Smooth muscle cell (in vitro differentiated cells): ENCODE results near the gene SIVA1. TPM values are rescaled to one million over a fixed set of nuclear protein-coding genes. Genes with fewer than 3 reads are reported as not detected.

ENCODE experiments used
- DNase-seq: peaks from one replicate; lab custom pipeline; 2025; ENCODE audit not compliant: unreplicated experiment; lab: John Stamatoyannopoulos, UW
- H2AFZ ChIP-seq: fragments of 200-600 bp; sonication (generic); 2 replicates; pipeline ENCODE4 v1.6.0; 2016; ENCODE audit warnings: antibody characterized with exemption, low read depth, mild to moderate bottlenecking
- H3F3A ChIP-seq: fragments of 200-600 bp; sonication (generic); 2 replicates; pipeline ENCODE4 v1.6.0; 2017; ENCODE audit warnings: antibody characterized with exemption, low read depth
- H3K27ac ChIP-seq: fragments of 200-600 bp; sonication (generic); 2 replicates; pipeline ENCODE4 v1.5.1; 2016; ENCODE audit warnings: low read depth, mild to moderate bottlenecking
- H3K27me3 ChIP-seq: fragments of 200-600 bp; sonication (generic); 2 replicates; pipeline ENCODE4 v1.6.1; 2016; ENCODE audit warnings: low read depth, mild to moderate bottlenecking
- H3K36me3 ChIP-seq: fragments of 200-600 bp; sonication (generic); 2 replicates; pipeline ENCODE4 v1.5.1; 2016; ENCODE audit warnings: low read depth
- H3K4me1 ChIP-seq: fragments of 200-600 bp; sonication (generic); 2 replicates; pipeline ENCODE4 v1.5.1; 2016; ENCODE audit warnings: low read depth
- H3K4me2 ChIP-seq: fragments of 200-600 bp; sonication (generic); 2 replicates; pipeline ENCODE4 v1.6.0; 2016; ENCODE audit warnings: mild to moderate bottlenecking
- H3K4me3 ChIP-seq: fragments of 200-600 bp; sonication (generic); 2 replicates; pipeline ENCODE4 v1.5.1; 2016; ENCODE audit warnings: mild to moderate bottlenecking
- H3K79me2 ChIP-seq: fragments of 200-600 bp; sonication (generic); 2 replicates; pipeline ENCODE4 v1.6.0; 2016; ENCODE audit warnings: low read depth, mild to moderate bottlenecking
- H3K9ac ChIP-seq: fragments of 200-600 bp; sonication (generic); 2 replicates; pipeline ENCODE4 v1.6.0; 2016; ENCODE audit warnings: low read depth
- H3K9me3 ChIP-seq: fragments of 200-600 bp; sonication (generic); replicated peaks from 2 replicates; pipeline ENCODE4 v1.5.1; 2016; ENCODE audit warnings: low read depth
- H4K20me1 ChIP-seq: fragments of 200-600 bp; sonication (generic); 2 replicates; pipeline ENCODE4 v1.6.0; 2016; ENCODE audit warnings: low read depth
- CTCF ChIP-seq: fragments of 200-600 bp; sonication (generic); IDR thresholded peaks from 2 replicates; pipeline ENCODE4 v1.5.1; 2017; ENCODE audit warnings: borderline replicate concordance, mild to moderate bottlenecking, antibody characterized with exemption; ENCODE audit not compliant: insufficient read depth, poor library complexity, severe bottlenecking
- WGBS: methylation state at CpG from one replicate; pipeline ENCODE4 v1.1.7; 2016; ENCODE audit warnings: low lambda C conversion rate; 5-methylcytosine and 5-hydroxymethylcytosine counted together
- polyA plus RNA-seq: library from polyadenylated mRNA; unstranded; fragments of >200 nt; fragmentation: Nextera tagmentation; extraction: Ambion mirVana; gene quantifications from 2 replicates; pipeline ENCODE4 v1.2.1, GENCODE V29; 2016
- total RNA-seq: library from RNA; depleted of rRNA; stranded (reverse); fragments of >200 nt; gene quantifications from 2 replicates; pipeline ENCODE4 v1.2.3, GENCODE V29; 2014

The SIVA1 gene
- total and polyA plus RNA-seq, 2 experiments from 2014 or later = 78.5 to 118 TPM

DNA sequence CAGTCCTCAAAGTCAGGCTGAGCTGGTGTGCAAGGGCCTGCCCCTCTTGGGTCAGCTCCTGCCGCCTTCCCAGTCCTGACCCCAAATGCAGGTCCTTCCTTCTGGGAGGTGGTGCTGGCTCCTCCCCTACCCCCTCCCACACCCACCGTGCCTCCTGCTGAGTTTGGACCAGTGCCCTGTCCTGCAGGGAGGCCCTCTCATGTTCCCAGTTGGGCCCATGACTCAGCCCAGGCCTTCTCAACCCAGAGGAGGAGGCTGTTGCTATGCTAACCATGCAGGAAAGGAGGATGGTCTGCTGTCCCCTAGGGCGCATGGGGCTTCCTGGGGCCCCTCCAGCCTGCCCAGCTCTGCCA, 52.4 kb downstream of the SIVA1 start:
- no peak for TF ChIP-seq CTCF
- Histone ChIP-seq H4K20me1 (peaks cover 9% of the 10 kb centered on the region), H3K9me3 (no peaks in the 10 kb centered on the region), H3K79me2 (no peaks in the 10 kb centered on the region), H3K4me1 (peaks cover 8% of the 10 kb centered on the region), H3F3A (no peaks in the 10 kb centered on the region), H2AFZ (no peak overlapping the region), H3K27ac (no peak overlapping the region), H3K9ac (no peak overlapping the region), H3K36me3 (no peaks in the 10 kb centered on the region), H3K4me3 (no peak overlapping the region), H3K27me3 (no peaks in the 10 kb centered on the region), H3K4me2 (no peak overlapping the region)
- no peak for DNase-seq
- 48% methylated on average over 3 of the region's 3 CpGs for WGBS

GRCh38 chr14:104805941-104806624, 53.1 kb downstream of the SIVA1 start:
- H3K27ac ChIP-seq = no peak overlapping the region
- 90% methylated on average over 14 of the region's 14 CpGs for whole genome bisulfite sequencing
- H4K20me1 ChIP-seq = peaks cover 9% of the 10 kb centered on the region

GRCh38 chr14:104806625-104807465, 53.9 kb downstream of the SIVA1 start:
- Histone ChIP-seq H3K79me2 (no peaks in the 10 kb centered on the region), H3K4me2 (no peak overlapping the region), H3F3A (no peaks in the 10 kb centered on the region), H3K9me3 (no peaks in the 10 kb centered on the region), H2AFZ (no peak overlapping the region), H4K20me1 (peaks cover 2% of the 10 kb centered on the region), H3K36me3 (no peaks in the 10 kb centered on the region), H3K9ac (no peak overlapping the region), H3K27me3 (no peaks in the 10 kb centered on the region), H3K4me3 (no peak overlapping the region), H3K27ac (no peak overlapping the region), H3K4me1 (no peaks in the 10 kb centered on the region)
- no peak for DNase-seq
- no peak for TF ChIP-seq CTCF
- WGBS = 94% methylated on average over 10 of the region's 10 CpGs

More at GRCh38 chr14:104805941-104806624, 53.1 kb downstream of the SIVA1 start:
- no peaks in the 10 kb centered on the region for H3K9me3 ChIP-seq
- no peak overlapping the region for H2AFZ ChIP-seq
- no peak overlapping the region for H3K4me3 ChIP-seq
- H3K27me3 ChIP-seq = no peaks in the 10 kb centered on the region
- H3K4me2 ChIP-seq = no peak overlapping the region
- DNase-seq = no peak
- no peaks in the 10 kb centered on the region for H3K36me3 ChIP-seq
- H3K9ac ChIP-seq = no peak overlapping the region
- H3K79me2 ChIP-seq = no peaks in the 10 kb centered on the region
- H3K4me1 ChIP-seq = peaks cover 5% of the 10 kb centered on the region
- no peaks in the 10 kb centered on the region for H3F3A ChIP-seq
- TF ChIP-seq CTCF = no peak
